HCT116 (cell line): ENCODE measurements around the gene PDE6A.

ENCODE experiments used
- RAD21 ChIP-seq: IDR thresholded peaks from 2 replicates; pipeline ENCODE4 v1.6.1; 2012; ENCODE audit warnings: low read depth, mild to moderate bottlenecking
- YY1 ChIP-seq: IDR thresholded peaks from 2 replicates; pipeline ENCODE4 v1.6.1; 2011; ENCODE audit warnings: low read length, low read depth, moderate library complexity, mild to moderate bottlenecking; ENCODE audit not compliant: insufficient replicate concordance; ENCODE audit errors: extremely low read depth
- TF ChIP-seq, protein P1 (sequence below), 3 experiments: fragments of 200-600 bp in 1 of 3; sonication (generic) in 1 of 3; IDR thresholded peaks in 2 of 3; conservative IDR thresholded peaks in 1 of 3; 2 replicates each; pipeline ENCODE4 v1.5.1; 2012 to 2017; ENCODE audit warnings: low read depth in 2 of 3, low read length in 2 of 3, antibody characterized with exemption in 1 of 3, borderline replicate concordance in 1 of 3, control low read depth in 1 of 3, mild to moderate bottlenecking in 1 of 3, mixed read lengths in 1 of 3, mixed run types in 1 of 3, moderate library complexity in 1 of 3; ENCODE audit not compliant: insufficient read depth in 1 of 3
- TF ChIP-seq, protein P2 (sequence below): IDR thresholded peaks from 2 replicates; pipeline ENCODE4 v1.6.1; 2012

DNA sequence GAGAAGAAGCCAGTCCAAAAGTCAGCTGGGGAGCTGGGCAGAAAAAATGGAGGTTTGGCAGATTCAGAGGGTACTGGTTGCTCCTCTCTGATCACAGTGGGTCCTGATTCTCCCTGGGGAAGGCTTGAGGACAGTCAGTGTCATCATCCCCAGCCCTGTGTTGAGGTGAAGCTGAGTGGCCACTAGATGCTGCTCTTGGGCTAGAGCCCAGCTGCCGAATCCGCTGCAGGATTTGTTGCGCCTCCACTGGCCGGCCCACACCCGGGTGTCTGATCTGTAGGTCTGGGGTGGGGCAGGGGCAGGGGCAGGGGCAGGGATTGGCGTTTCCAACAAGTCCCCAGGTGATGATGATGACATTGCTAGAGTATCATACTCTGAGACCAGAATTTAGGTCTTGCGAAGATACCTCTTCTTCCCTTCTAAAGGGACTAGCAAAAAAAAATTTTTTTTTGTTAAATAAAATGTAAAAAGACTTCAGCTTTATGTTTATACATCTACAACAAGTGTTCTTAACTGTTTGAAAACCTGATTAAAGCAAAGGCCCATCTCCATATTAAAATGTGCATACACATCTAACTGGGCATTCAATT is 106.8 kb downstream of the PDE6A start:
- TF ChIP-seq YY1 (no peak), RAD21 (peak; percentile 92)
- TF ChIP-seq, protein P1, sequence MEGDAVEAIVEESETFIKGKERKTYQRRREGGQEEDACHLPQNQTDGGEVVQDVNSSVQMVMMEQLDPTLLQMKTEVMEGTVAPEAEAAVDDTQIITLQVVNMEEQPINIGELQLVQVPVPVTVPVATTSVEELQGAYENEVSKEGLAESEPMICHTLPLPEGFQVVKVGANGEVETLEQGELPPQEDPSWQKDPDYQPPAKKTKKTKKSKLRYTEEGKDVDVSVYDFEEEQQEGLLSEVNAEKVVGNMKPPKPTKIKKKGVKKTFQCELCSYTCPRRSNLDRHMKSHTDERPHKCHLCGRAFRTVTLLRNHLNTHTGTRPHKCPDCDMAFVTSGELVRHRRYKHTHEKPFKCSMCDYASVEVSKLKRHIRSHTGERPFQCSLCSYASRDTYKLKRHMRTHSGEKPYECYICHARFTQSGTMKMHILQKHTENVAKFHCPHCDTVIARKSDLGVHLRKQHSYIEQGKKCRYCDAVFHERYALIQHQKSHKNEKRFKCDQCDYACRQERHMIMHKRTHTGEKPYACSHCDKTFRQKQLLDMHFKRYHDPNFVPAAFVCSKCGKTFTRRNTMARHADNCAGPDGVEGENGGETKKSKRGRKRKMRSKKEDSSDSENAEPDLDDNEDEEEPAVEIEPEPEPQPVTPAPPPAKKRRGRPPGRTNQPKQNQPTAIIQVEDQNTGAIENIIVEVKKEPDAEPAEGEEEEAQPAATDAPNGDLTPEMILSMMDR (IDR thresholded peaks at IDR 0.05 in 2 of 3, conservative IDR thresholded peaks at IDR 0.05 in 1 of 3; ENCODE audit: borderline replicate concordance in 1 of 3, insufficient read depth in 1 of 3, low read depth in 2 of 3, low read length in 2 of 3): peak; percentile 83 to 98 (median 92)
- TF ChIP-seq, protein P2, sequence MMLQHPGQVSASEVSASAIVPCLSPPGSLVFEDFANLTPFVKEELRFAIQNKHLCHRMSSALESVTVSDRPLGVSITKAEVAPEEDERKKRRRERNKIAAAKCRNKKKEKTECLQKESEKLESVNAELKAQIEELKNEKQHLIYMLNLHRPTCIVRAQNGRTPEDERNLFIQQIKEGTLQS: no peak
